Activated CD4-positive, CD25-positive, alpha-beta regulatory T cell treated with anti-CD3 and anti-CD28 coated beads, Interleukin-2, amount 50 U/mL, for 72 hours (primary cell): ENCODE results near the gene KCNK7.

ENCODE experiments used
- DNase-seq: peaks from one replicate; pipeline ENCODE4 v3.0.0; 2021

KCNK7 gene

GRCh38 chr11:65625628-65626342, 30.2 kb upstream of the KCNK7 start:
- peak; percentile 52 for DNase-seq

GRCh38 chr11:65624931-65625627, 29.5 kb upstream of the KCNK7 start:
- DNase-seq = no peak

GRCh38 chr11:65623852-65624616, 28.4 kb upstream of the KCNK7 start:
- no peak for DNase-seq

GRCh38 chr11:65623177-65623576, 27.6 kb upstream of the KCNK7 start:
- no peak for DNase-seq

GRCh38 chr11:65622011-65622410, 26.4 kb upstream of the KCNK7 start:
- no peak for DNase-seq

- no peak for DNase-seq
Observed at GRCh38 chr11:65621460-65621859, 25.9 kb upstream of the KCNK7 start.

GRCh38 chr11:65620666-65621065, 25.1 kb upstream of the KCNK7 start:
- DNase-seq = no peak

- DNase-seq = no peak
Observed at GRCh38 chr11:65619281-65619928, 23.8 kb upstream of the KCNK7 start.

GRCh38 chr11:65618763-65619162, 23.2 kb upstream of the KCNK7 start:
- no peak for DNase-seq

- no peak for DNase-seq
Observed at GRCh38 chr11:65617990-65618751, 22.6 kb upstream of the KCNK7 start.

- no peak for DNase-seq
Observed at GRCh38 chr11:65617136-65617850, 21.7 kb upstream of the KCNK7 start.

- DNase-seq = no peak
Observed at GRCh38 chr11:65616575-65617001, 21.0 kb upstream of the KCNK7 start.

GRCh38 chr11:65615950-65616574, 20.5 kb upstream of the KCNK7 start:
- DNase-seq = no peak

- peak; percentile 99 for DNase-seq
Observed at GRCh38 chr11:65615229-65615949, 19.8 kb upstream of the KCNK7 start, which contains the start of gene PCNX3. Gene PCNX3, plus strand, starts transcription at chr11:65615776. Its CDS starts 536 bp downstream, at chr11:65616312.

GRCh38 chr11:65613091-65613928, 17.7 kb upstream of the KCNK7 start:
- DNase-seq = no peak

- DNase-seq = no peak
Observed at GRCh38 chr11:65612691-65613090, 17.1 kb upstream of the KCNK7 start.

GRCh38 chr11:65611758-65612603, 16.4 kb upstream of the KCNK7 start:
- no peak for DNase-seq

GRCh38 chr11:65611028-65611757, 15.6 kb upstream of the KCNK7 start:
- no peak for DNase-seq
